GM19193 (cell line): ENCODE data around the gene CCDC171.

Experiments used
- POLR2A ChIP-seq: IDR thresholded peaks from 4 replicates; pipeline ENCODE4 v1.6.1; 2011; ENCODE audit not compliant: insufficient read depth, insufficient read length; ENCODE audit errors: extremely low read depth

Gene CCDC171

GRCh38 chr9:15618540-15619331 is 65.9 kb downstream of the CCDC171 start:
- TF ChIP-seq POLR2A, result no peak

GRCh38 chr9:15622318-15622971 is 69.6 kb downstream of the CCDC171 start:
- no peak for TF ChIP-seq POLR2A

DNA sequence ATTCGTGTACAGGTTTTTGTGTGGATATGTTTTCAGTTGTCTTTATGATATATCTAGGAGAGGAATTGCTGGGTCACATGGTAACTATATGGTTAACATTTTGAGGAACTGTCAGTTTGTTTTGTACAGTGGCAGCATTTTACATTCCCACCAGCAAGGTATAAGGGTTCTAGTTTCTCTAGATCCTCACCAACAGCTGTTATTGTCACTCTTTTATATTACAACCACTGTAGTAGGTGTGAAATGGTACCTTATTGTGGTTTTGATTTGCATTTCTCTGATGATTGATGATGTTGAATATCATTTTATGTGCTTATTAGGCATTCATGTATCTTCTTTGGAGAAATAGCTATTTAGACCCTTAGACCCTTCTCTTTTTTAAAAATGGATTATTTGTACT is 82.9 kb downstream of the CCDC171 start:
- no peak for TF ChIP-seq POLR2A

DNA sequence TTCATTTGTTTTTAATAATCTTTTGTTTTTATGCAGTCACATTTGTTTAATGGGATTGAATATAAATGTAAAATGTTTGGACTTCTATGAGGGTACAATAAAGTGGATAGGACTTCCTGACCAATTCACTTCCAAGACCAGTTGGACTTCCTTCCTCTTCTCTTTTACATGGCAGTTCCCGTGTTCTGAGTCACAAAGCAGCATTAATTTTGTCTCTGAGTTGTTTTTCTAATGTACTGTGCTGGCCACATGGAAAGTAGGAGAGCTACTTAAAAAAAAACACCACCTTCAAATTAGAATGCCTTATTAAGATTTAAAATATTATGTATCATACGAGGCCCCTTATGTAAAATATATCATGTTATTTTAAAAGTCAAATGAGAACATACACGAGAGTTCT is 87.3 kb downstream of the CCDC171 start:
- no peak for TF ChIP-seq POLR2A

DNA sequence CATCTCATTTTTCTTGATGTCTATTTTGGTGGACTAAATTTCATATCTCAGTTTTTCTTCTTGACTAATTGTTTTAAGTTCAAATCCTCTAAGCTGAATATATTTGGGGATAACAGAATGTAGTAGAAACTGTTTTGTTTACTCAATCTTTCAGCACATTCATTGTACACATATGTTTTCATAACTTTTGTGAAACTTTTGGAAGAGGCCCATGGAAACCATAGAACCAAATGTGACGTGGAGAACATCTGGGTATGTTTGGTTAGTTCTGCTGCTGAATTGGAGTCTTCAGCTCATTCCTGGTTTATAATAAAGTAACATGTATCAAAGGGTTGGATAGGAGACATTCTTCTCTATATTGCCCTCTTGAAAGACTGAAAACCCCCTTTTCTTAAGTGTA is 88.4 kb downstream of the CCDC171 start:
- no peak for TF ChIP-seq POLR2A

- no peak for TF ChIP-seq POLR2A
These were observed 89.6 kb downstream of the CCDC171 start for GRCh38 chr9:15642369-15642962.

DNA sequence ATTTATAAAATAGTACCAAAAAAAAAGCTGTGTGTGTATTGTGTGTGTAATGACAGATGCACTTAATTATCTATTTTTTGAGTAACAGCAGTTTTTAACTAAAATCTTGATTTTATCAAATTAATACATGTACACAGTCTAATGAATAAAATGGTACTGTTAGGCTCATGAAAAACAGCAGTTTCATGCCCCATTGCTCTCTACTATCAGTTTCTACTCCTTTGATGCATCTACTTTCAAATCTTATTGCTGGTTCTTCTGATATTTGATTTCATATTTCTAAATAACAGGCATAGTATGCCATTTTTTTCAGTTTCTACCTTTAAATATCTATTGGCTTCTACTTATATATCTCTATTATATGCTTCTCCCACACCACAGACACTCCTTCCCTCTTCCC is 117.4 kb downstream of the CCDC171 start:
- TF ChIP-seq POLR2A, result no peak

- TF ChIP-seq POLR2A, result no peak
These were observed 118.1 kb downstream of the CCDC171 start for GRCh38 chr9:15670894-15671293.

- TF ChIP-seq POLR2A, result no peak
These were observed 140.9 kb downstream of the CCDC171 start for GRCh38 chr9:15693701-15694100.

DNA sequence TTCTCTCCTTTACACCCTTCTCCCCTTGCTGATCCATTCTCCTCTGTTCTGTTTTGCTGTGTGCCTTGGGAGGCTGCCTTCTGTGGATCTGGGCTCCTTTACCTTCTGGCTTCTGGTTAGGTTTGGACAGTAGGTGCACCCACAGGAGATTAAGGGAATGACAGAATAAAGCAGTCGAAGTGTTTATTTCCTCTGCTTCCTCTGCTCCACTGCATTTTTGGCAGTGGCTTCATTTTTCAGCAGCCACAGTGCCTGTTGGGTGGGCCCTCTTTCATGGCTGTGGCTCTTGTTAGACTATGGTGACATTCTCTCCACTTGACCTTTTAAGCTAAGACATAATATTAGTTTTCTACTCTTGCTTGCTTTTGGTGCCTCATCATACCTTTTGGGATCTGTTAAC is 144.1 kb downstream of the CCDC171 start:
- no peak for TF ChIP-seq POLR2A

GRCh38 chr9:15697446-15697851 is 144.6 kb downstream of the CCDC171 start:
- no peak for TF ChIP-seq POLR2A

DNA sequence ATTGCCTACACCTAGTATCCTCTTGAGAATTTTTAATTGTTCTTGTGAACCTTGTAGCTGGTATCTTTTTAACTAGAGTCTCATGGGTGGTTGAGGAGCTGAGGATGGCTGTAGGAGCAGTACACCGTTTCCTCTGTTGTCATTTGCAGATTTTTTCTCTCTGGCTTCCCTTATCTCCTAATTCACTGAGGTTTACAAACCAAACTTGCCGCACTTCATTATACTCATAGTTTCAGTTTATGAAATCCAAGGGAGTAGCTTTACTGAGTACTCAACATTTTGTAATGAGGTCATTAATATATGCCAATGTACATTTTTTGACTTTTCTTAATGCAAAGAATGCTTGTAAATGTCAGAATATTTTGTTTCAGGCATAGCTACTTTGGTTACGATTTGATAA is 154.2 kb downstream of the CCDC171 start:
- no peak for TF ChIP-seq POLR2A

DNA sequence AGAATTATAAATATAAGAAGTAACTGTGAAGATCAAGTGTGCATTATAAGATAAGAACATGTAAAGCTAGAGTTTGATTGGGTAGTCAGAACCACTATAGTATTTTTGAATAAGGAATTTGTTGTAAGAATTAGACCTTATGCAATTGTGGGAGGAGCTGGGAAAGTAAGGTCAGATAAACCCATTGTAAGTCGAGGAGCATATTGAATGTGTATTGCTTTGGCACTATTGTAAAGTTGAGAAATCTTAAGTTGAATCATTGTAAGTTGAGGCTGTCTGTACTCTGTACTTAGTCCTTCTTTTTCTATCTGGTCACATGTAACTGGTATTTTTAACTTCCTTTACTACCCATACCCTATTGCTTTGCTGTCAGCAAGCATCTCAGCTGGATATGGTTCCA is 158.7 kb downstream of the CCDC171 start:
- TF ChIP-seq POLR2A, result no peak

DNA sequence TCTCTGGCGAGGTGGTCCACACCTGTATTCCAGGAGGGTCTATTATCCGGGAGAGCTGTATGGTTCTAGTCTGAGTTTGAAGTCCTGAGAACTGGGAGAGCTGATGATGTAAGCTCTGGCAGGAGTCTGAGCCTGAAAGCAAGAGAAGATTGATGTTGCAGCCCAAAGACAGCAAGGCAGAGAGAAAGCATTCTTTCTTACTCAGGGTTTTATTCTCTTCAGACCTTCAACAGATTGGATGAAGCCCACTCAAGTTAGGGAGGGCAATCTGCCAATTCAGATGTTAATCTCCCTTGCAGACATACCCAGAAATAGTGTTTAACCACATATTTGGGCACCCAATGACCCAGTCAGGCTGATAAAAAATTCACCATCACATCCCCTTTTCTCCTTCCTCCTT is 159.1 kb downstream of the CCDC171 start:
- TF ChIP-seq POLR2A, result no peak

GRCh38 chr9:15714746-15715145 is 161.9 kb downstream of the CCDC171 start:
- no peak for TF ChIP-seq POLR2A
